Thyroid gland (tissue), 4 donors: ENCODE data around the gene CREG2. TPM values are rescaled to one million over a fixed set of nuclear protein-coding genes. Genes with fewer than 3 reads are reported as not detected.

Experiments used
- DNase-seq, 2 donors: peaks; one replicate each; pipeline ENCODE4 v3.0.0-alpha.2; 2019
- H3K27ac ChIP-seq, 3 donors: fragments of 200-600 bp; sonication (generic); 1 replicate in 2 of 3; 2 replicates in 1 of 3; pipeline ENCODE4 v1.5.1; 2016 to 2019; ENCODE audit warnings: mild to moderate bottlenecking in 1 of 3, moderate library complexity in 1 of 3
- H3K27me3 ChIP-seq: fragments of 200-600 bp; sonication (generic); one replicate; pipeline ENCODE4 v1.5.1; 2019
- H3K36me3 ChIP-seq, 2 donors: fragments of 200-600 bp; sonication (generic); one replicate each; pipeline ENCODE4 v1.5.1; 2016 to 2019
- H3K4me1 ChIP-seq, 2 donors: fragments of 200-600 bp; sonication (generic); one replicate each; pipeline ENCODE4 v1.5.1; 2017 to 2019
- H3K4me3 ChIP-seq, 3 donors: fragments of 200-600 bp; sonication (generic); replicated peaks in 1 of 3; 1 replicate in 2 of 3; 2 replicates in 1 of 3; pipeline ENCODE4 v1.5.1; 2016; ENCODE audit warnings: mild to moderate bottlenecking in 1 of 3
- H3K9me3 ChIP-seq: fragments of 200-600 bp; sonication (generic); one replicate; pipeline ENCODE4 v1.5.1; 2017
- POLR2A ChIP-seq, 2 donors: fragments of 450-650 bp; IDR thresholded peaks; one replicate each; pipeline ENCODE4 v1.6.1; 2017; ENCODE audit warnings: antibody characterized with exemption in 2 of 2, mild to moderate bottlenecking in 2 of 2, moderate library complexity in 1 of 2
- WGBS, 2 donors: methylation state at CpG; one replicate each; pipeline ENCODE4 v1.1.5; 2017; 5-methylcytosine and 5-hydroxymethylcytosine counted together
- intact Hi-C: fragments of 100-400 bp; cut with DNase I; formaldehyde crosslinking; loops from one replicate; pipeline ENCODE4 v1.15.1; 2023
- total RNA-seq, 4 donors: library from RNA; depleted of rRNA; stranded (reverse); fragments of >200 nt; gene quantifications; one replicate each; pipeline ENCODE4 v1.2.3, GENCODE V29; 2016
- TF ChIP-seq, protein P1 (sequence below), 6 experiments: fragments of 200-600 bp in 3 of 6; fragments of 450-650 bp in 3 of 6; sonication (generic) in 3 of 6; IDR thresholded peaks; one replicate each; pipeline ENCODE4 v1.5.1; 2016 to 2019; ENCODE audit warnings: antibody characterized with exemption in 6 of 6, mild to moderate bottlenecking in 2 of 6, inconsistent platforms in 1 of 6, moderate library complexity in 1 of 6

CREG2 gene
- total RNA-seq, 4 donors from 2014 or later = not detected

DNA sequence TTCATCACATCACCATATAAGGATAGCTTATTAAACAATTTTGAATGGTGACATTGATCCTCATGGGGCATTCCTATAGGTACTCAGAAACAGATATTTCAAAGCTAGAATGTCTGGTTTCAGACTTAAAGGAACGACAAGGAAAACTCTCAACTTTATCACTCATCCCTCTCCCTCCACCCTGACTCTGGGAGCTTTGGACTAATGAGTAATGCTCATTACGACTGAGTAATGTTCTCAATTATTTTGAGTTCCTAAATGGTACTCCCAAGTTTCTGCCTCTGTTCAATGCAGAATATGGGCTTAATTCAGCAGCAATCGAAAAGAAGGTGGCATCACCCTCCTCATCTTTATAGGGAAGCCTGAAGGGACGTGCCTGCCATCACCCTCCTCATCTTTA is 44.2 kb upstream of the CREG2 start:
- no peaks in the 10 kb centered on the region for H3K36me3 ChIP-seq
- intact Hi-C loops = no loop called here
- DNase-seq = no peak
- WGBS, 2 donors = 93% methylated on average over 4 of the region's 4 CpGs
- H3K27me3 ChIP-seq = no peaks in the 10 kb centered on the region
- H3K4me3 ChIP-seq = no peak overlapping the region
- no peaks in the 10 kb centered on the region for H3K9me3 ChIP-seq
- TF ChIP-seq, protein P1, sequence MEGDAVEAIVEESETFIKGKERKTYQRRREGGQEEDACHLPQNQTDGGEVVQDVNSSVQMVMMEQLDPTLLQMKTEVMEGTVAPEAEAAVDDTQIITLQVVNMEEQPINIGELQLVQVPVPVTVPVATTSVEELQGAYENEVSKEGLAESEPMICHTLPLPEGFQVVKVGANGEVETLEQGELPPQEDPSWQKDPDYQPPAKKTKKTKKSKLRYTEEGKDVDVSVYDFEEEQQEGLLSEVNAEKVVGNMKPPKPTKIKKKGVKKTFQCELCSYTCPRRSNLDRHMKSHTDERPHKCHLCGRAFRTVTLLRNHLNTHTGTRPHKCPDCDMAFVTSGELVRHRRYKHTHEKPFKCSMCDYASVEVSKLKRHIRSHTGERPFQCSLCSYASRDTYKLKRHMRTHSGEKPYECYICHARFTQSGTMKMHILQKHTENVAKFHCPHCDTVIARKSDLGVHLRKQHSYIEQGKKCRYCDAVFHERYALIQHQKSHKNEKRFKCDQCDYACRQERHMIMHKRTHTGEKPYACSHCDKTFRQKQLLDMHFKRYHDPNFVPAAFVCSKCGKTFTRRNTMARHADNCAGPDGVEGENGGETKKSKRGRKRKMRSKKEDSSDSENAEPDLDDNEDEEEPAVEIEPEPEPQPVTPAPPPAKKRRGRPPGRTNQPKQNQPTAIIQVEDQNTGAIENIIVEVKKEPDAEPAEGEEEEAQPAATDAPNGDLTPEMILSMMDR (IDR thresholded peaks at IDR 0.05) = no peak
- no peak overlapping the region for H3K27ac ChIP-seq
- no peaks in the 10 kb centered on the region for H3K4me1 ChIP-seq

GRCh38 chr2:101430156-101430555 is 42.9 kb upstream of the CREG2 start:
- Histone ChIP-seq H3K36me3 (no peaks in the 10 kb centered on the region), H3K4me1 (no peaks in the 10 kb centered on the region), H3K9me3 (no peaks in the 10 kb centered on the region), H3K27ac (no peak overlapping the region), H3K27me3 (no peaks in the 10 kb centered on the region), H3K4me3 (no peak overlapping the region)
- TF ChIP-seq, protein P1 (IDR thresholded peaks at IDR 0.05) = no peak
- no peak for TF ChIP-seq POLR2A (IDR thresholded peaks at IDR 0.05)
- no peak for DNase-seq
- 94 to 96% methylated on average over 2 of the region's 2 CpGs for WGBS, 2 donors
- intact Hi-C loops = no loop called here

DNA sequence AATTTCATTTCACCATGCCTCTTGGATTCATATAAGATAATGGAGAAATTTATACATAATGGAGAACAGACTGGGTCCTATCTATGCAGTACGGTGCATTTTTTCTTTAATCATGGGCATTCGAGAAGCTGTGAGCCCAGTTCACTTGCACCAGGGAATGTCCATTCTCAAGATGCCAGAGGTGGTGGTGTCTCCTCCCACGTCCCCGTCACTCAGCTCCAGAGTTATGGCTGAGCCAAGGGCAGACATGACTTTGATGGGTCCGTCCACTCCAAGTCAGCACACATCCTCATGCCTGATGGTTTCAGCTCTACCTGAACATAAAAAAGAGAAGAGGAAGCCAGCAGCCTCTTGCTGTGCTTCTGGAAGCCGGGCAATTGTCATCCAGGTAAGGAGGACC is 42.1 kb upstream of the CREG2 start:
- H3K36me3 ChIP-seq = no peaks in the 10 kb centered on the region
- no peaks in the 10 kb centered on the region for H3K4me1 ChIP-seq
- intact Hi-C loops = loop anchor here (10.0 kb wide), 1 partner anchor 1025 kb away; no protein-coding TSS in a partner anchor
- TF ChIP-seq POLR2A (IDR thresholded peaks at IDR 0.05) = no peak
- TF ChIP-seq, protein P1 (IDR thresholded peaks at IDR 0.05) = no peak
- no peaks in the 10 kb centered on the region for H3K27me3 ChIP-seq
- 94 to 96% methylated on average over 6 of the region's 6 CpGs for WGBS, 2 donors
- no peak overlapping the region for H3K4me3 ChIP-seq
- no peak overlapping the region for H3K27ac ChIP-seq
- no peak for DNase-seq
- no peaks in the 10 kb centered on the region for H3K9me3 ChIP-seq

- H3K36me3 ChIP-seq = no peaks in the 10 kb centered on the region
Measured at GRCh38 chr2:101428422-101429176, 41.3 kb upstream of the CREG2 start.

GRCh38 chr2:101427743-101428142 is 40.4 kb upstream of the CREG2 start:
- H3K9me3 ChIP-seq = no peaks in the 10 kb centered on the region
- no peak for DNase-seq
- intact Hi-C loops = loop anchor here (10.0 kb wide), 1 partner anchor 1027 kb away; no protein-coding TSS in a partner anchor
- WGBS, 2 donors = 74 to 77% methylated on average over 11 to 13 of the region's 13 CpGs
- no peaks in the 10 kb centered on the region for H3K36me3 ChIP-seq
- H3K27me3 ChIP-seq = no peaks in the 10 kb centered on the region
- no peak overlapping the region for H3K4me3 ChIP-seq
- no peaks in the 10 kb centered on the region for H3K4me1 ChIP-seq
- no peak overlapping the region for H3K27ac ChIP-seq
- TF ChIP-seq, protein P1 (IDR thresholded peaks at IDR 0.05) = no peak

More at GRCh38 chr2:101428422-101429176, 41.3 kb upstream of the CREG2 start:
- no peak overlapping the region for H3K27ac ChIP-seq
- no peak for DNase-seq
- no peak for TF ChIP-seq POLR2A (IDR thresholded peaks at IDR 0.05)
- TF ChIP-seq, protein P1 (IDR thresholded peaks at IDR 0.05) = no peak
- H3K27me3 ChIP-seq = no peaks in the 10 kb centered on the region
- intact Hi-C loops = loop anchor here (10.0 kb wide), 1 partner anchor 1026 kb away; no protein-coding TSS in a partner anchor
- H3K9me3 ChIP-seq = no peaks in the 10 kb centered on the region
- no peaks in the 10 kb centered on the region for H3K4me1 ChIP-seq
- WGBS, 2 donors = 74 to 79% methylated on average over 10 of the region's 10 CpGs
- H3K4me3 ChIP-seq = no peak overlapping the region
